Activated gamma-delta T cell treated with anti-CD3 and anti-CD28 coated beads, Interleukin-2, amount 50 U/mL, for 16 hours (primary cell): ENCODE data around the gene TMEM258.

Experiments used
- DNase-seq: peaks from one replicate; pipeline ENCODE4 v3.0.0-alpha.2; 2020; ENCODE audit warnings: low read depth

Gene TMEM258

DNA sequence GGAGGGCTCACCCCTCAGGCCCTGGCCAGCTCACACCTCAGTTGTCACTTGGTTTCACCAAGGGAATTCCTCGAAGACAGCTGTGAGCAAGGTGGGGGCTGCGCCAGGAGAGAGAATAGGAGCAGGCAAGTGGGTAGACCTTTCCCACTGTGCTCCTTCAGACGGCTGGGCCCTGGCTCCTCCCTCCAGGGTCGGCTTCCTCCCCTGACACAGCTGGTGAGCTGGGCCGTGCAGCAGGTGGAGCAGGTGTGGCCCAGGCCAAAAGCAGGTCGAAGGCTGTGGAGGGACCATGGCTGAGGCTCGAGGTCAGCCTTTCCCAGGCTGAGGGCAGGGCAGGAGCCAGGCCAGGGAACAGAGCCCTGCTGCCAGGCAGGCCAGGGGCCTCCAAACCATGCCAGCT is 52.4 kb downstream of the TMEM258 start:
- DNase-seq = no peak

DNA sequence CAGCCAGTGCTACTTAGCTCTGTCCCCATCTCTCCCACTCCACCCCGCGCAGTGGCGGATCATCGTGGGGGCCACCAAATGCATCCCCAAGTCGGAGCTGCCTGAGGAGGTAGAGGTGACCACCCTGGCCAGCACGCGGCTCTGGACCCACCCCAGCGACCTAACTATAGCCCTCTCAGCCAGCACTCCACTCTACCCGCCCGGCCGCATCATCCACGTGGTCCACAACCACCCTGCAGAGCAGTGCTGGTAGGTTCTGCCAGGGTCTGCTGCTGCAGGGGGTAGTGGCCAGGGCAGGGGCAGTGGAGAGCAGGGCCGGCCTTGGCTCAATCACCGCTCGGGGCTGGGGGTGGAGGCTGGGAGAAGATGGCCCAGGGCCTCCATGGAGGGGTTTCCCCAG is 53.0 kb downstream of the TMEM258 start:
- DNase-seq = no peak
